Measurements from ENCODE around the gene BRAT1.

Gene BRAT1

DNA sequence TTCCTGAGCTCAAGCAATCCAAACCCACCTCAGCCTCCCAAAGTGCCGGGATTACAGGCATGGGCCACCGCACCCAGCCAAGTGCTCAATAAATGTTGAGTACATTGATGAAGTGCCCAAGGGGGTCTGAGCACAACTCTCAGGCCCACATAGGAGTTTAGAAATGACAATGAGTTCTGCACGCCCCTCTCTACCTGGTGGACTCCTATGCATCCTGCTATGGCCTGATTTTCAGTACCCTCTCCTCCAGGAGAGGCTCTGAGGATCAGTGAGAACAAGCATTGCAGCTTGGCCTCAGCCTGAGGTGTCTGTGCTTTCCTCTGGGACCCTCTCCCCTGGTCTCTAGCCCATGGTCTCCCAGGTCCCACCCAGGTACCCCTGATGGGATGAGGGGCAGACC, 58.3 kb downstream of the BRAT1 start:
- DNase-seq (ENCODE audit: low read depth in 2 of 2) = no peak

GRCh38 chr7:2496375-2496774, 58.9 kb downstream of the BRAT1 start:
- DNase-seq (ENCODE audit: low read depth in 2 of 2) = no peak

DNA sequence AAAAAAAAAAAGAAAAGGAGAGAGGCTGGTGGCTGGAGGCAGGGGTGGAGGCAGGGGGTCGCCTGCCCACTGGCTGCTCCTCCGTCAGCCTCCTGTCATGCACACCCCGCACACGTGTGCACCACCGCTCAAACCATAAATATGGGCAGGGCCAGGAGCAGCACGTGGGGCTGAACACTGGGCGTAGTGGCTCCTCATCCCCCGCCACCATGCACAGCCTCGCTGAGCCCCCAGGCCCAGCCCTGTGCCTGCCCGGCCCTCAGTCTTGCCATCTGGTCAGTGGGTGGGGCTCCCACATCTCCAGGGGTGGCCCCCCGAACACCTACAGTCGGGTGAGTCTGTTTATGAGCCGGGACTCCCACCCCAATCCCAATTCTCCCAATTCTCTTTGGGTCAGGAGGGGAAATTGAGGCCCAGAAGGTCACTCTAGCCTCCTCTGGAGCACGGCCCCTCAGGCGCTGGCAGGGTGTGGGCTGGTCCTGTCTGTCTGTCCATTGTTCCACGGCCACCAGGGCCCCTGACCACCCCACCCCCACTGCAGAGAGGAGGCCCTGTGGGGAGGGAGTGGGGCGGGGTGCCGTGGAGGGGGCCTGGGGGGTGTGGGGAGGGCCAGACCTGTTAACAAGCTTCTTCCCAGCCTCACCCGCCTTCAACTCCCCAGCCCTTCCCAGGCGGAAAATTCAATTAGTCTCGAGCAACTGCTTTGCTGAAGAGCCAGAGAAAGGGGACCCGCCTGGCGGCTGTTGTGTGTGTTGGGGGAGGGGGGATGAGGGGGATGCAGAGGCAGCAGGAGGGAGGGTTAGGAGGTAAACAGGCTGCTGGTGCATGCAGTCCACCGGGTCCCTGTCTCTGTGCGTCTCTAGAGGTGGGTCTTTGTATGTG, 59.7 kb downstream of the BRAT1 start:
- DNase-seq (ENCODE audit: low read depth in 2 of 2) = no peak

DNA sequence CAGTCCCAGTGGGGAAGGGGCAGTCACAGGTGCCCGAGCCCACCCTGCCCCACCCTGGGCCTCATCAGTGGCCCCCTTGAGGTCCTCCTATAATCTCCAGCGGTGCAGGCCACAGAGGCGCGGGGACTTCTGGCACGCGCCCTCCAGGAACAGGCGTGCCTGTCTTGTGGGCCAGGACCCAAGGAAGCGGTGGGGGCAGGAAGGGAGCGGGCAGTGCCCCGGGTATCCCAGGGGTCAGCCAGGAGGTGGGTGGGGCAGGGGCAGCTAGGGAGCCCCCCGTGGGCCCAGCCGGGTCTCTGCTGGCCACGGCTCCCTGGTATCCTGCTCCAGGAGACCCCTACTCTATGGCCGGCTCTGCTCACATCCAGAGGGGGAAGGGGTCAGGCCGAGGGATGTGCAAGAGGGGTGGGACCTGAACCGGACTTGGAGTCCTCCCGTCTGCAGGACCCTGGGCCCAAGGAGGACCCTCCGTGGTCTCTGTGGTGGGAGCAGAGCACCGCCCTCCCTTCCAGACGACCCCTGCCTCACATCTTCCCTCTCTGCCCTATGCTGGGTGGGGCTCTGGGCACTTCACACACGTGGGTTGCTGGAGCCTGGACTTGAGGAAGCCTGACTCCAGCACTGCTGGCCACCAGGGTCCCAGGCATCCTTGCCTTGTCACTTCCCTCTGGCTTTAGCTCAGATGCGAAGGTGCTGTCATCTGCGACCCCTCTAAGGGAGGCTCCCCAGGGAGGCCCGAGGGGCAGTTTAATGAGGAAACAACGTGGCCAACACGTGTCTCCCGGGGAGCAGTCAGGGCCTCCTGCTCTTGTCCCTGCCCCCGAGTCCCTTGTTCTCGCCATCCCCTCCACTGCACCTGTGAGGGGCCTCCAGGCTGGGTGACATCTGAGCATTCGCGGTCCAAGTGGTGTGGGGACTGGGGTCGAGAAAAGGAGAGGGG, 60.9 kb downstream of the BRAT1 start:
- no peak for DNase-seq (ENCODE audit: low read depth in 2 of 2)

GRCh38 chr7:2493205-2494164, 61.8 kb downstream of the BRAT1 start:
- DNase-seq (ENCODE audit: low read depth in 2 of 2) = no peak

DNA sequence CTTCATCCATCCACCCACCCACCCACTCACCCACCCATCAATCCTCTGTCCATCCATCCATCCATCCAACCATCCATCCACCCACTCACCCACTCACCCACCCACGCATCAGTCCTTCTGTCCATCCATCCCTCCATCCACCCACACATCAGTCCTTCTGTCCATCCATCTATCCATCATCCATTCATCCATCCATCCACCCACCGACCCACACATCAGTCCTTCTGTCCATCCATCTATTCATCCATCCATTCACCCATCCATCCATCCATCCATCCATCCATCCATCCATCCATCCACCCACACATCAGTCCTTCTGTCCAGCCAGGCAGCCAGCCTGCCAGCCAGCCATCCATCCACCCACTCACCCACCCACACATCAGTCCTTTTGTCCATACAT, 63.3 kb downstream of the BRAT1 start:
- no peak for DNase-seq (ENCODE audit: low read depth in 2 of 2)

DNA sequence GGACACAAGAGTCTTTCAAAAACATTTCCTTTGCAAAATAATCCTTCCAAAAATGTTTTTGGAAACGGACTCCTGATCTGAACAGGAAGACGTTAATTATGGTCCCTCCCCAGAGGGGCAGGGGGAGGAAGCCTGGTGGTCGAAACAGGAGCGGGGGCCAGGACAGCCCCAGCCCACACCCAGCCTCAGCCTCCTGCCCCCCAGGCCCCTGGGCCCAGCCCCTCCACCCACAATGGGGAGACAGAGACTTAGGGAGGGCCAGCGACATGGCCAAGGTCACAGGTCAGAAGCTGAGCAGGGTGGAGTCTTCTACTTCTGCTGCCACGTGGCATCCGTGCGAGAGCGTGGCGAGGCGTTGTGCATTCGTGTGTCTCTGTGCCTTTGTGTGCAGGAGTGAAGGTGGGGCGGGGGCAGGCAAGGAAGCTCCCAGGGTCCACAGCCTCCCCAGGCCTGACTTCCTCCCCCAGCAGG, 65.1 kb downstream of the BRAT1 start:
- no peak for DNase-seq (ENCODE audit: low read depth in 2 of 2)

DNA sequence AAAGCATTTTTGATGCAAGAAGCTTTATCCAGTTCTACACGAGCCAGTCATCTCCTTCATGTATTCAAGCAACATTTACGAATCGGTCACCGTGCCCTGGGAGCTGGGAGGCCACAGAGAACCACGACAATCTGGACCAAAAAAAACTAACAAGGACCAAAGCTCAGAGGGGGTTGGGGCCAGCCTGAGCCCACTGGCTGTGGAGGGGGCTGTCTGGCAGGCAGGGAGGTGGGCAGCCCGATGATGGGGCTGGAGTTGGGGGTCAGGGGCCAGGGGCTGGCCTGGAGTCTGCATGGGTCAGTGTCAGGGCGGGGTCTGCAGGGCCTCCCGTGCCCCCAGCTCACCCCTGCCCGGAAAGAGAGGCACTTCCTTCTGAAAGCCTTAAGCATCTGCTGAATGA, 66.6 kb downstream of the BRAT1 start:
- no peak for DNase-seq (ENCODE audit: low read depth in 2 of 2)

GRCh38 chr7:2488272-2488645, 67.1 kb downstream of the BRAT1 start:
- DNase-seq (ENCODE audit: low read depth in 2 of 2) = no peak

Data from stimulated activated CD8-positive, alpha-beta memory T cell treated with anti-CD3 and anti-CD28 coated beads, Interleukin-2, amount 100 ng/mL, for 48 hours (primary cell).